Aorta (tissue), 5 donors: ENCODE data around the gene SMIM11. TPM values are rescaled to one million over a fixed set of nuclear protein-coding genes. Genes with fewer than 3 reads are reported as not detected.

ENCODE experiments used
- ATAC-seq: fragments of 200-7000 bp; cut with Tn5 transposase; one replicate; pipeline ENCODE4 v1.9.1; 2022; ENCODE audit warnings: moderate library complexity; ENCODE audit not compliant: low FRiP score
- DNase-seq, 2 donors: peaks; one replicate each; pipeline ENCODE4 v3.0.0-alpha.2; 2020
- H3K27ac ChIP-seq, 2 donors: one replicate each; pipeline ENCODE4 v1.5.1; 2013; ENCODE audit warnings: low read length in 2 of 2, mild to moderate bottlenecking in 2 of 2, moderate library complexity in 2 of 2, control low read depth in 1 of 2, inconsistent platforms in 1 of 2, low read depth in 1 of 2
- H3K27me3 ChIP-seq, 2 donors: one replicate each; pipeline ENCODE4 v1.6.1; 2013; ENCODE audit warnings: control low read depth in 1 of 2, low read length in 1 of 2, mild to moderate bottlenecking in 1 of 2, moderate library complexity in 1 of 2; ENCODE audit not compliant: insufficient read depth in 2 of 2, control insufficient read depth in 1 of 2
- H3K36me3 ChIP-seq, 2 donors: one replicate each; pipeline ENCODE4 v1.6.1; 2013; ENCODE audit warnings: control low read depth in 1 of 2, low read length in 1 of 2, mild to moderate bottlenecking in 1 of 2; ENCODE audit not compliant: insufficient read depth in 2 of 2, control insufficient read depth in 1 of 2
- H3K4me1 ChIP-seq, 2 donors: one replicate each; pipeline ENCODE4 v1.6.1; 2013; ENCODE audit warnings: low read length in 2 of 2, control low read depth in 1 of 2, mild to moderate bottlenecking in 1 of 2, moderate library complexity in 1 of 2; ENCODE audit not compliant: insufficient read depth in 2 of 2, control insufficient read depth in 1 of 2
- H3K4me3 ChIP-seq, 2 donors: one replicate each; pipeline ENCODE4 v1.5.1; 2013; ENCODE audit warnings: low read length in 2 of 2, control low read depth in 1 of 2, mild to moderate bottlenecking in 1 of 2
- H3K9me3 ChIP-seq: one replicate; pipeline ENCODE4 v1.6.1; 2013; ENCODE audit warnings: mild to moderate bottlenecking, low read length; ENCODE audit not compliant: control insufficient read depth
- WGBS, 2 donors: extraction: QIAGEN DNeasy Blood & Tissue Kit; methylation state at CpG; one replicate each; pipeline ENCODE4 v1.1.7; 2013; 5-methylcytosine and 5-hydroxymethylcytosine counted together
- intact Hi-C, 2 donors: fragments of 100-400 bp; cut with DNase I; formaldehyde crosslinking; loops; one replicate each; pipeline versions ENCODE4 v1.14.2 to v1.15.0; 2022
- polyA plus RNA-seq, 2 donors: library from polyadenylated mRNA; stranded (reverse); fragments of 200-250 nt; gene quantifications; one replicate each; pipeline ENCODE4 v1.2.3, GENCODE V29; 2013
- total RNA-seq, 2 donors: library from RNA; stranded (reverse); fragmentation: NEBNext Ultra II Directional; extraction: Animal tissue kit (Norgen Biotek cat#: 25700); gene quantifications; one replicate each; pipeline ENCODE4 v1.2.1, GENCODE V29; 2021
- donor health status: healthy with polysubstance abuse.
- donor health status: Bipolar disorder and iron deficiency.
- donor health status: DM: no; HTN: no; CAD: no.
- donor health status: DM: no; HTN: no; CAD: no.
- donor health status: DM: yes; HTN: yes; CAD: no.

SMIM11 gene
- total and polyA plus RNA-seq, 4 donors = 4.7 to 52.7 (median 12.6) TPM

DNA sequence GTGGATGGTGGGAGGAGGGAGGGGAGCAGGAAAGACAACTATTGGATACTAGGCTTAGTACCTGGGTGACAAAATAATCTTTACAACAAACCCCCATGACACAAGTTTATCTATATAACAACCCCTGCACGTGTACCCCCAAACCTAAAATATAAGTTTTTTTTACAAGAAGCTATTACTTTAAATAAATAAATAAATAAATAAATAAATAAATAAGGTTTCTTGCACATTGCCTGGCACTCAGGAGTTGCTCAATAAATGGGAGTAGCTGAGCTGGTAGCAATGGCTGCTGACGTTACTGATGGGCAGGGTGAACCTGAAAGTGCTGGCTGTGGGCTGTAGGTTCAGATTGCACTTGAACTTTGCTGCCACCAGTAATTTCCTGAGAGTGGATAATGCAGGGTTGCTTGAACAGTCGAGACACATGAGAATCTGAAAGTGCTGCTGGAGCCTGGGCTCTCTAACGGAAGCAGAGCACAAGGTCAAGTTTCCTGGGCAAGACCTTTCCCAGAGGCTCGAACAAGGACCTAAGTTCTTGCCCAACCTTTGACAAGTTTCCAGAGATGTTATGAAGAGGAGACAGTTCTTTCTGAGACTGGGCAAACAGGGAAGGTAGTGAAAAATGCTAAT is 26.3 kb upstream of the SMIM11 start:
- no peaks in the 10 kb centered on the region for H3K9me3 ChIP-seq
- no peaks in the 10 kb centered on the region for H3K36me3 ChIP-seq
- H3K27me3 ChIP-seq = no peaks in the 10 kb centered on the region
- no peak overlapping the region for H3K27ac ChIP-seq
- ATAC-seq (no peak), DNase-seq (no peak)
- 89 to 92% methylated on average over 5 of the region's 5 CpGs for WGBS, 2 donors
- H3K4me1 ChIP-seq = no peaks in the 10 kb centered on the region
- H3K4me3 ChIP-seq = no peak overlapping the region
- intact Hi-C loops = loop anchor here (5.0 kb wide), 3 partner anchors 147 to 412 kb away; partner anchors contain the start of genes MRPS6 (in 1 of the 2) and SLC5A3 (in 1 of the 2)

DNA sequence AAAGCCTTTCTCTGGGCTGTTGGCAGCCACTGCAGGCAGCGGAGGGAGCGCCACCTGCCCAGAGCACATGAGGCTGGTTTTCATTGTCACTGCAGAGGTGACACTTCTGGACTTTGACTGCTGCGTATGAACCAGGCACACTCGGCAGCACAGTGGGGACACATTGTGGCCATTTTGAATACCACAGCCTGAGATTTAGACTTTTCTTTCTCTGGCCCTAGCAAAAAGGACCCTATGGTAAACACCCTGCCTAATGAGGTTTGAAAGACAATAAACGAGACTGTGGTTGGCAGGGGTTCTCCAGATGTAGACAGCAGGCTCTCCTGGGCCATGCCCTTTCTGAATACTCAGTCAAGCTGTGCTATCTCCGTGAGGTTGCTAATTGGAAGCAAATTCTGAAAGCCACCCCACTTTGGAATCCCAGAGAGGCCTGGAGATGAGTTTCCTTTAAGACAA is 23.5 kb upstream of the SMIM11 start:
- Histone ChIP-seq H3K27me3 (no peaks in the 10 kb centered on the region), H3K4me1 (no peaks in the 10 kb centered on the region), H3K4me3 (no peak overlapping the region), H3K27ac (no peak overlapping the region), H3K9me3 (no peaks in the 10 kb centered on the region), H3K36me3 (no peaks in the 10 kb centered on the region)
- ATAC-seq (peak; percentile 76), DNase-seq (no peak)
- WGBS, 2 donors = 15 to 20% methylated on average over 6 of the region's 6 CpGs
- intact Hi-C loops = loop anchor here (2.0 kb wide), 1 partner anchor 427 kb away; no protein-coding TSS in a partner anchor

- H3K4me3 ChIP-seq = no peak overlapping the region
- intact Hi-C loops = loop anchor here in 1 of 2 donors (2.0 kb wide), 1 partner anchor 428 kb away; no protein-coding TSS in a partner anchor
- H3K9me3 ChIP-seq = no peaks in the 10 kb centered on the region
- H3K4me1 ChIP-seq = no peaks in the 10 kb centered on the region
- H3K27ac ChIP-seq = no peak overlapping the region
- ATAC-seq (no peak), DNase-seq (no peak)
- H3K36me3 ChIP-seq = no peaks in the 10 kb centered on the region
- WGBS, 2 donors = 90% methylated on average over 4 of the region's 4 CpGs
- H3K27me3 ChIP-seq = no peaks in the 10 kb centered on the region
Observed at GRCh38 chr21:34352556-34352955, 22.8 kb upstream of the SMIM11 start.

DNA sequence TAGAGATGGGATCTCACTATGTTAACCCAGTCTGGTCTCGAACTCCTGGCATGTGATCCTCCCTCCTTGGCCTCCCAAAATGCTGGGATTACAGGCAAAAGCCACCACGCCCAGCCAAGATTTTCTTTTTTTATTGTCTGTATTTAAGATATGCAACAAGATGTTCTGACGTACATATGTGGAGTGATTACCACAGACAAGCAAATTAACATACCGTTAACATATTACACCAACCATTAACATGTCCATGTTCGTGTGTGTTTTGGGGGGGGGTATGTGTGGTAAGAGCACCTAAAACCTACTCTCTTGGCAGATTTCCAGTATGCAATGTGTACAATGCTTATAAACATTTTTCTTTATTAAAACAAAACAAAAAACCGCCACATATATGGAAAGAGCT is 22.1 kb upstream of the SMIM11 start:
- intact Hi-C loops = loop anchor here in 1 of 2 donors (2.0 kb wide), 1 partner anchor 428 kb away; no protein-coding TSS in a partner anchor
- ATAC-seq = no peak
- Histone ChIP-seq H3K4me1 (no peaks in the 10 kb centered on the region), H3K4me3 (no peak overlapping the region), H3K27ac (no peak overlapping the region), H3K36me3 (no peaks in the 10 kb centered on the region), H3K27me3 (no peaks in the 10 kb centered on the region), H3K9me3 (no peaks in the 10 kb centered on the region)
- DNase-seq = no peak
- 85 to 93% methylated on average over 6 of the region's 6 CpGs for WGBS, 2 donors

DNA sequence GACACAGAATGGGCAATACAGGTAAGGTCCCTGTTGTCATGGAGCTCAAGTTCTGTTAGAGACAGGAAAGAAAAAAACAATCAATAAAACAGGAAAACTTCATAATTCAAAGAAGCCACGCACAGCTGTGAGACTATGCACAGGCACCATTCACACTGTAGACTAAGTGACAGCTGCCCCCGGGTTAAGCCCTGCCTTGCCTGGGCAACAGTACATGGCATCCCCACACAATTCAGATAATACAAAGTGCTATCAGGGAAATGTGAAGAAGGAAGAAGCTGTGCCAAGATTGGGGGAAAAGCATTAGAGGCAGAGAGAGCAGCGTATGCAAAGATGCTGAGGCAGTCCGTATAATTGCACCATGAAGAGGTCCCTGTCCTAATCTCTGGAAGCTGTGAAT is 20.5 kb upstream of the SMIM11 start:
- Histone ChIP-seq H3K27me3 (no peaks in the 10 kb centered on the region), H3K4me3 (no peak overlapping the region), H3K27ac (no peak overlapping the region), H3K9me3 (no peaks in the 10 kb centered on the region), H3K36me3 (no peaks in the 10 kb centered on the region), H3K4me1 (no peaks in the 10 kb centered on the region)
- ATAC-seq (no peak), DNase-seq (no peak)
- 86 to 87% methylated on average over 4 of the region's 4 CpGs for WGBS, 2 donors
- intact Hi-C loops = no loop called here

GRCh38 chr21:34355570-34355969 is 19.7 kb upstream of the SMIM11 start:
- ATAC-seq (no peak), DNase-seq (no peak)
- H3K27me3 ChIP-seq = no peaks in the 10 kb centered on the region
- no peaks in the 10 kb centered on the region for H3K4me1 ChIP-seq
- H3K9me3 ChIP-seq = no peaks in the 10 kb centered on the region
- H3K36me3 ChIP-seq = no peaks in the 10 kb centered on the region
- WGBS, 2 donors = 98% methylated on average over 5 of the region's 5 CpGs
- intact Hi-C loops = no loop called here
- H3K4me3 ChIP-seq = no peak overlapping the region
- H3K27ac ChIP-seq = no peak overlapping the region

DNA sequence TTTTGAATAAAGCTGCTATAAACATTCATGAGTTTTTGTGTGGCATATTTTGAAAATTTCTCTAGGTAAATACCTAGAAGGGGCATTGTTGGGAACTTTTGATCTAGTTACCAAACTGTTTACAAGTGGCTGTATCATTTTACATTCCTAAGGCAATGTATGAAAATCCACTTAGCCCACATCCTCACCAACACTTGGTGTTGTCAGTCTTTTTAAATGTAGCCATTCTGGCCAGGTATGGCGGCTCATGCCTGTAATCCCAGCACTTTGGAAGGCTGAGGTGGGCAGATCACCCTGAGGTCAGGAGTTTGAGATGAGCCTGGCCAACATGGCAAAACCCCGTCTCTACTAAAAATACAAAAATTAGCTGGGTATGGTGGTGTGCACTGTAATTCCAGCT is 17.4 kb upstream of the SMIM11 start:
- intact Hi-C loops = no loop called here
- WGBS, 2 donors = 89 to 96% methylated on average over 2 of the region's 2 CpGs
- no peak for ATAC-seq

DNA sequence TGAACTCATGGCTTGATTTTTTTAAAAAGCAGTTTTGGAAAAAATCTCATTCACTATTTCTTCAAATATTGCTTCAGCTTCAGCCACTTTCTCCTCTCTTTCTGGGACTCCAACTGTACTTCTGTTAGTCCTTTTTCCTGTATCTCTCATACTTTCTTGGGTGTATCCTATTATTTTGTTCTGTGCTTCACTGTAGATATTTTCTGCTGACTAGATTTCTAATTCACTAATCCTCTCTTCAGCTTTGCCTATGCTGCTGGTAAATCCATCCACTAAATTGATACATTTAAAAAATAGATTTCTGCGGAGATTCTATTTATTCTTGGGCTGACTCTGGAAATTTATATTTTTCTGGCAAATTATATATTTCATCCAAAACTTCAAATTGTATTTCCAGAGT is 16.4 kb upstream of the SMIM11 start:
- no peaks in the 10 kb centered on the region for H3K9me3 ChIP-seq
- 39 to 48% methylated on average over 1 of the region's 1 CpG for WGBS, 2 donors
- H3K4me1 ChIP-seq = no peaks in the 10 kb centered on the region
- H3K4me3 ChIP-seq = no peak overlapping the region
- DNase-seq = no peak
- no peak for ATAC-seq
- intact Hi-C loops = no loop called here
- no peak overlapping the region for H3K27ac ChIP-seq
- no peaks in the 10 kb centered on the region for H3K36me3 ChIP-seq
- no peaks in the 10 kb centered on the region for H3K27me3 ChIP-seq

More for the DNA sequence above, 17.4 kb upstream of the SMIM11 start:
- H3K36me3 ChIP-seq = no peaks in the 10 kb centered on the region
- no peak overlapping the region for H3K4me3 ChIP-seq
- H3K9me3 ChIP-seq = no peaks in the 10 kb centered on the region
- no peak overlapping the region for H3K27ac ChIP-seq
- no peaks in the 10 kb centered on the region for H3K4me1 ChIP-seq
- H3K27me3 ChIP-seq = no peaks in the 10 kb centered on the region
- no peak for DNase-seq

GRCh38 chr21:34360488-34361241 is 14.6 kb upstream of the SMIM11 start:
- no peak overlapping the region for H3K27ac ChIP-seq
- no peaks in the 10 kb centered on the region for H3K36me3 ChIP-seq
- H3K27me3 ChIP-seq = no peaks in the 10 kb centered on the region
- 93 to 95% methylated on average over 12 of the region's 12 CpGs for WGBS, 2 donors
- intact Hi-C loops = no loop called here
- no peak for DNase-seq
- no peak overlapping the region for H3K4me3 ChIP-seq
- H3K4me1 ChIP-seq = no peaks in the 10 kb centered on the region
- no peaks in the 10 kb centered on the region for H3K9me3 ChIP-seq
- ATAC-seq = no peak
